OCI-LY1 (cell line): ENCODE results near the gene TRIM9.

Experiments
- EZH2 ChIP-seq: fragments of 200-600 bp; sonication (generic), shearing (Covaris generic); IDR thresholded peaks from 2 replicates; pipeline ENCODE4 v1.8.0; 2017; ENCODE audit warnings: borderline replicate concordance, mixed run types, mild to moderate bottlenecking, antibody characterized with exemption, low read length, moderate library complexity, mixed read lengths
- TF ChIP-seq, protein P1 (sequence below): fragments of 200-600 bp; sonication (generic), shearing (Covaris generic); IDR thresholded peaks from 2 replicates; pipeline ENCODE4 v1.5.1; 2017; ENCODE audit warnings: mild to moderate bottlenecking, antibody characterized with exemption, low read length, moderate library complexity, mixed read lengths

DNA sequence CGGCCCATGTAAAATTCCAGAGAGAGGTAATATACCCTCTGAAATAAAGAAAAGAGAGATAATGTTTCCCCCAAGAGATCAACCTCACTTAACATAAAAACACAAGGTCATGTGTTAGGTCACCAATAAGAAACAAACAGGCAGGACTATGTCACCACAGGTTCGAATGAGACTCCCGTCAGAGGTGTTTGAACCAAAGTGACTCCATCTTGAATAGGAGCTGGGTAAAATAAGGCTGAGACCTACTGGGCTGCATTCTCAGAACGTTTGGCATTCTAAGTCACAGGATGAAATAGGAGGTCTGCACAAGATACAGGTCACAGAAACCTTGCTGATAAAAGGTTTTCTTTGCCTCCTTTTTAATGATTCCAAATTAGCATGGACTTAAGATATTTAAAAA lies 157.1 kb downstream of the TRIM9 start:
- TF ChIP-seq, protein P1, sequence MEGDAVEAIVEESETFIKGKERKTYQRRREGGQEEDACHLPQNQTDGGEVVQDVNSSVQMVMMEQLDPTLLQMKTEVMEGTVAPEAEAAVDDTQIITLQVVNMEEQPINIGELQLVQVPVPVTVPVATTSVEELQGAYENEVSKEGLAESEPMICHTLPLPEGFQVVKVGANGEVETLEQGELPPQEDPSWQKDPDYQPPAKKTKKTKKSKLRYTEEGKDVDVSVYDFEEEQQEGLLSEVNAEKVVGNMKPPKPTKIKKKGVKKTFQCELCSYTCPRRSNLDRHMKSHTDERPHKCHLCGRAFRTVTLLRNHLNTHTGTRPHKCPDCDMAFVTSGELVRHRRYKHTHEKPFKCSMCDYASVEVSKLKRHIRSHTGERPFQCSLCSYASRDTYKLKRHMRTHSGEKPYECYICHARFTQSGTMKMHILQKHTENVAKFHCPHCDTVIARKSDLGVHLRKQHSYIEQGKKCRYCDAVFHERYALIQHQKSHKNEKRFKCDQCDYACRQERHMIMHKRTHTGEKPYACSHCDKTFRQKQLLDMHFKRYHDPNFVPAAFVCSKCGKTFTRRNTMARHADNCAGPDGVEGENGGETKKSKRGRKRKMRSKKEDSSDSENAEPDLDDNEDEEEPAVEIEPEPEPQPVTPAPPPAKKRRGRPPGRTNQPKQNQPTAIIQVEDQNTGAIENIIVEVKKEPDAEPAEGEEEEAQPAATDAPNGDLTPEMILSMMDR = no peak
- no peak for TF ChIP-seq EZH2
